SJCRH30 (cell line): ENCODE results near the gene RALA. TPM values are rescaled to one million over a fixed set of nuclear protein-coding genes. Genes with fewer than 3 reads are reported as not detected.

Experiments
- DNase-seq, 2 experiments: peaks; one replicate each; pipeline ENCODE4 v3.0.0-alpha.2; 2015 to 2020
- H3K27ac ChIP-seq: fragments of 250-450 bp; sonication (Bioruptor Pico); 2 replicates; pipeline ENCODE4 v1.5.1; 2020; ENCODE audit warnings: mild to moderate bottlenecking, moderate library complexity
- H3K27me3 ChIP-seq: fragments of 250-450 bp; sonication (Bioruptor Pico); 2 replicates; pipeline ENCODE4 v1.5.1; 2020; ENCODE audit warnings: mild to moderate bottlenecking, moderate library complexity
- H3K36me3 ChIP-seq: fragments of 250-450 bp; sonication (Bioruptor Pico); 2 replicates; pipeline ENCODE4 v1.5.1; 2020; ENCODE audit warnings: mild to moderate bottlenecking, moderate library complexity
- H3K4me1 ChIP-seq: fragments of 250-450 bp; sonication (Bioruptor Pico); 2 replicates; pipeline ENCODE4 v1.5.1; 2020; ENCODE audit warnings: mild to moderate bottlenecking, moderate library complexity
- H3K4me3 ChIP-seq: fragments of 250-450 bp; sonication (Bioruptor Pico); 2 replicates; pipeline ENCODE4 v1.5.1; 2020; ENCODE audit warnings: mild to moderate bottlenecking, moderate library complexity
- H3K9me3 ChIP-seq: fragments of 250-450 bp; sonication (Bioruptor Pico); replicated peaks from 2 replicates; pipeline ENCODE4 v1.5.1; 2020; ENCODE audit warnings: mild to moderate bottlenecking, moderate library complexity
- total RNA-seq: library from RNA; depleted of rRNA; stranded (reverse); fragments of >200 nt; shearing (Covaris generic); gene quantifications from 2 replicates; pipeline ENCODE4 v1.2.3, GENCODE V29; 2014; rRNA removed

RALA gene
- total RNA-seq, 1 experiment from 2014 or later: 19.8 TPM

- Histone ChIP-seq H3K27ac (no peak overlapping the region), H3K27me3 (no peaks in the 10 kb centered on the region), H3K36me3 (peaks cover 3% of the 10 kb centered on the region), H3K4me1 (no peaks in the 10 kb centered on the region), H3K4me3 (no peak overlapping the region), H3K9me3 (peaks cover 4% of the 10 kb centered on the region; the same call in 1 of the 2 replicates)
- no peak for DNase-seq
Measured at GRCh38 chr7:39754326-39755120, 131.2 kb downstream of the RALA start.

GRCh38 chr7:39757604-39758003, 134.2 kb downstream of the RALA start:
- no peak for DNase-seq
- Histone ChIP-seq H3K4me3 (no peak overlapping the region), H3K27ac (no peak overlapping the region), H3K4me1 (no peaks in the 10 kb centered on the region), H3K9me3 (no peaks in the 10 kb centered on the region; the same call in 1 of the 2 replicates), H3K36me3 (no peaks in the 10 kb centered on the region; the same call in 1 of the 2 replicates), H3K27me3 (no peaks in the 10 kb centered on the region)

Other genes with a start within 250 kb of the RALA start
- gene YAE1, start 57.2 kb upstream of the RALA start, total RNA-seq: 35.1 and 38.6 TPM in 2 replicates